ENCODE data around the gene CUL9. TPM values are rescaled to one million over a fixed set of nuclear protein-coding genes. Genes with fewer than 3 reads are reported as not detected.

Gene CUL9
- total RNA-seq, 2 donors from 2014 or later: 22.9 to 87.0 TPM

DNA sequence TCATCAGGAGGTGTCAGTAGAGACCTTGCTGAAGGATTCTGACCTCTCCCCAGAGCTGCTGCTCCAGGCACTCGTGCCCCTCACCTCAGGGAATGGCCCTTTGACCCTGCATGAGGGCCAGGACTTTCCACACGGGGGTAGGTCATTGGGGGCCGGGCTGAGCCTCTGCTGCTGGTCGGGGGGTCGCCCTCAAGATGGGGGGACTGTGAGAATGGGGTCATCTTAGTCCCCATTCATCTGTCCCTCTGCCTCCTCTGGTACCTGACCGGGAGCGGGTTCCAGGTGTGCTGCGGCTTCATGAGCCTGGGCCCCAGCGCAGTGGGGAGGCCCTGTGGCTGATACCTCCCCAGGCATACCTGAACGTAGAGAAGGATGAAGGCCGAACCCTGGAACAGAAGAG, 31.4 kb downstream of the CUL9 start:
- Histone ChIP-seq H3K27ac (no peak overlapping the region), H3K4me3 (no peak overlapping the region), H3K27me3 (replicated peaks; ENCODE audit: insufficient read depth) (no peaks in the 10 kb centered on the region), H3K4me1 (replicated peaks) (no peaks in the 10 kb centered on the region), H3K36me3 (no peaks in the 10 kb centered on the region), H3K9me3 (no peaks in the 10 kb centered on the region)
- DNase-seq (ENCODE audit: low spot score): no peak
- WGBS: 87% methylated on average over 11 of the region's 11 CpGs
- TF ChIP-seq, protein P1, sequence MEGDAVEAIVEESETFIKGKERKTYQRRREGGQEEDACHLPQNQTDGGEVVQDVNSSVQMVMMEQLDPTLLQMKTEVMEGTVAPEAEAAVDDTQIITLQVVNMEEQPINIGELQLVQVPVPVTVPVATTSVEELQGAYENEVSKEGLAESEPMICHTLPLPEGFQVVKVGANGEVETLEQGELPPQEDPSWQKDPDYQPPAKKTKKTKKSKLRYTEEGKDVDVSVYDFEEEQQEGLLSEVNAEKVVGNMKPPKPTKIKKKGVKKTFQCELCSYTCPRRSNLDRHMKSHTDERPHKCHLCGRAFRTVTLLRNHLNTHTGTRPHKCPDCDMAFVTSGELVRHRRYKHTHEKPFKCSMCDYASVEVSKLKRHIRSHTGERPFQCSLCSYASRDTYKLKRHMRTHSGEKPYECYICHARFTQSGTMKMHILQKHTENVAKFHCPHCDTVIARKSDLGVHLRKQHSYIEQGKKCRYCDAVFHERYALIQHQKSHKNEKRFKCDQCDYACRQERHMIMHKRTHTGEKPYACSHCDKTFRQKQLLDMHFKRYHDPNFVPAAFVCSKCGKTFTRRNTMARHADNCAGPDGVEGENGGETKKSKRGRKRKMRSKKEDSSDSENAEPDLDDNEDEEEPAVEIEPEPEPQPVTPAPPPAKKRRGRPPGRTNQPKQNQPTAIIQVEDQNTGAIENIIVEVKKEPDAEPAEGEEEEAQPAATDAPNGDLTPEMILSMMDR (IDR thresholded peaks at IDR 0.05): no peak
- TF ChIP-seq POLR2AphosphoS5 (IDR thresholded peaks at IDR 0.05) (no peak), POLR2A (IDR thresholded peaks at IDR 0.05) (no peak)
- intact Hi-C loops (cut with DNase I): no loop called here

DNA sequence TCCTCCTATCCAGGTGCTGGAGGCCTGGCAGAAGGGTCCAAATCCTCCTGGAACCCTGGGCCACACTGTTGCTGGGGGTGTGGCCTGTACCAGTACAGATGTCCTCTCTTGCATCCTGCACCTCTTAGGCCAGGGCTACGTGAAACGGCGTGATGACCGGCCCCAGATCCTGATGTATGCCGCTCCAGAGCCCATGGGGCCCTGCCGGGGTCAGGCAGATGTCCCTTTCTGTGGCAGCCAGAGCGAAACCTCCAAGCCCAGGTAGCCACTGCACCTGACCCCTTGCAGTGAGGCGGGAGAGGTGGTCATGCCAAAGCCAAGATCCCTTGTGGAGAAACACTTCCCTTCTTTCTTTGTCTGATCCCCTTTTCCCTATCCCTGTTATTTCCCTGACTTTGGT, 33.1 kb downstream of the CUL9 start:
- Histone ChIP-seq H3K4me3 (no peak overlapping the region), H3K4me1 (replicated peaks) (no peaks in the 10 kb centered on the region), H3K27ac (no peak overlapping the region), H3K36me3 (no peaks in the 10 kb centered on the region), H3K27me3 (replicated peaks; ENCODE audit: insufficient read depth) (no peaks in the 10 kb centered on the region), H3K9me3 (no peaks in the 10 kb centered on the region)
- no peak for DNase-seq (ENCODE audit: low spot score)
- WGBS: 97% methylated on average over 8 of the region's 8 CpGs
- intact Hi-C loops (cut with DNase I): no loop called here
- TF ChIP-seq, protein P1 (IDR thresholded peaks at IDR 0.05): no peak
- TF ChIP-seq POLR2AphosphoS5 (IDR thresholded peaks at IDR 0.05) (no peak), POLR2A (IDR thresholded peaks at IDR 0.05) (no peak)

DNA sequence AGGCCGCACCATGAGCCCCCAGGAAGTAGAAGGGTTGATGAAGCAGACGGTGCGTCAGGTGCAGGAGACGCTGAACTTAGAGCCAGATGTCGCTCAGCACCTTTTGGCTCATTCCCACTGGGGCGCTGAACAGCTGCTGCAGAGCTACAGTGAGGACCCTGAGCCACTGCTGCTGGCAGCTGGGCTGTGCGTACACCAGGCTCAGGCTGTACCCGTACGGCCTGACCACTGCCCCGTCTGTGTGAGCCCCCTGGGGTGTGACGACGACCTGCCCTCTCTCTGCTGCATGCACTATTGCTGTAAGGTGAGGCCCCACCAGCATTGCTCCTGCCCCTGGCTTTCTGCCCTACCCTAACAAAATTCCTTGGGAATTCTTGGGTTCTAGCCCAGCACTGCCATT, 34.2 kb downstream of the CUL9 start:
- H3K27me3 ChIP-seq (replicated peaks; ENCODE audit: insufficient read depth): no peaks in the 10 kb centered on the region
- H3K4me1 ChIP-seq (replicated peaks): no peaks in the 10 kb centered on the region
- no peaks in the 10 kb centered on the region for H3K36me3 ChIP-seq
- intact Hi-C loops (cut with DNase I): no loop called here
- TF ChIP-seq POLR2AphosphoS5 (IDR thresholded peaks at IDR 0.05) (no peak), POLR2A (IDR thresholded peaks at IDR 0.05) (no peak)
- TF ChIP-seq, protein P1 (IDR thresholded peaks at IDR 0.05): no peak
- 90% methylated on average over 12 of the region's 12 CpGs for WGBS
- H3K27ac ChIP-seq: no peak overlapping the region
- no peak for DNase-seq (ENCODE audit: low spot score)
- H3K4me3 ChIP-seq: no peak overlapping the region
- no peaks in the 10 kb centered on the region for H3K9me3 ChIP-seq

DNA sequence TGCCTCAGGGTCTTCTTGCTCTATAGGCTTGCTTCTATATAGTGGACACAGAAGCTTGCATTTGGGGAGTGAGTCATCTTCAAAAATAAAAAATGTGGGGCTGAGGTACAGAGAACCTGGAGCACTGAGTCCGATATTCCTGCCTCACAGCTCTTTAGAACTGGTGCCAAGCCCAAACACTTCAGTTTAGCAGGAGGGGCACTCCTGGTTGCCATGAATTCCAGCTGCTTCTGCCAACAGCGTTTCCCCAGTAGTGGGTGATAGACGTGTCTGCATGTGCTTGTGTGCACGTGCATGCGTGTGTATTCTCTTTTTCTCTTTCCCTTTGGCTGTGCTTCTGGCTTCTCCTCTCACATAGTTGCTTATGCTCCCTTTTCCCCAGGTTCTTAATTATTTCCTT, 35.4 kb downstream of the CUL9 start:
- H3K27me3 ChIP-seq (replicated peaks; ENCODE audit: insufficient read depth): no peaks in the 10 kb centered on the region
- no peak for DNase-seq (ENCODE audit: low spot score)
- TF ChIP-seq POLR2AphosphoS5 (IDR thresholded peaks at IDR 0.05): no peak
- TF ChIP-seq, protein P1 (IDR thresholded peaks at IDR 0.05): no peak
- no peak for TF ChIP-seq POLR2A (IDR thresholded peaks at IDR 0.05)

DNA sequence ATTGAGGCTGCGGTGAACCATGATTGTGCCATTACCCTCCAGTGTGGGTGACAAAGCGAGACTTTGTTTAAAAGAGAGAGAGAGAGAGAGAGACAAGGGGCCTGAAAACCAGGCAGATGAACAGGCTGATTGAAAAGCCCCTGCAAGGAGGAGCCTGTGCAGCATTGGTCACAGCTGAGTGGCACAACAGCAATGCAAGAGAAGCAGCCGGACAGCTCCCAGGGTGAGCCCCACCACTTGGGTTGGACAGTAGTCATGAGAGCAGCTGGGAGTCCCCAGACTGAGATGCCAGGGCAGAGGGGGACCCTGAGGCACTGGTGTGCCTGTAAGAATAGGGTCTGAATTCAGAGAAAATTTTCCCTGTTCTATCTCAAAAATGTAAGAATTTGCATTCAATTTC, 37.1 kb downstream of the CUL9 start:
- Histone ChIP-seq H3K36me3 (no peaks in the 10 kb centered on the region), H3K9me3 (no peaks in the 10 kb centered on the region), H3K4me3 (no peak overlapping the region), H3K4me1 (replicated peaks) (no peaks in the 10 kb centered on the region), H3K27me3 (replicated peaks; ENCODE audit: insufficient read depth) (no peaks in the 10 kb centered on the region), H3K27ac (no peak overlapping the region)
- 89% methylated on average over 3 of the region's 3 CpGs for WGBS
- DNase-seq (ENCODE audit: low spot score): no peak
- TF ChIP-seq, protein P1 (IDR thresholded peaks at IDR 0.05): no peak
- no peak for TF ChIP-seq POLR2AphosphoS5 (IDR thresholded peaks at IDR 0.05)
- TF ChIP-seq POLR2A (IDR thresholded peaks at IDR 0.05): no peak
- intact Hi-C loops (cut with DNase I): no loop called here

More for the DNA sequence above, 35.4 kb downstream of the CUL9 start:
- Histone ChIP-seq H3K4me3 (no peak overlapping the region), H3K36me3 (no peaks in the 10 kb centered on the region), H3K9me3 (no peaks in the 10 kb centered on the region), H3K4me1 (replicated peaks) (no peaks in the 10 kb centered on the region), H3K27ac (no peak overlapping the region)
- intact Hi-C loops (cut with DNase I): no loop called here
- WGBS: 66% methylated on average over 5 of the region's 5 CpGs

Data from prostate gland (tissue), 2 donors.